ENCODE data around the gene STAT2. TPM values are rescaled to one million over a fixed set of nuclear protein-coding genes. Genes with fewer than 3 reads are reported as not detected.

STAT2 gene
- total RNA-seq, 3 donors from 2014 or later (not counting 1 experiment from before 2014, with no cell fraction given), result 140 to 157 (median 143) TPM

GRCh38 chr12:56315249-56315621 is 44.7 kb downstream of the STAT2 start:
- ATAC-seq (no peak), DNase-seq (no peak)
- H3K4me3 Mint-ChIP-seq, result peak overlapping the region; percentile 98
- Histone ChIP-seq H3K4me1 (ENCODE audit: control insufficient read depth, insufficient read depth, low read length) (peaks cover 15% of the 10 kb centered on the region), H3K9me3 (ENCODE audit: control insufficient read depth, insufficient read depth, low read length) (no peaks in the 10 kb centered on the region), H3K27ac (ENCODE audit: low read length) (peak overlapping the region; percentile 98), H3K4me3 (ENCODE audit: low read length) (peak overlapping the region; percentile 96), H3K36me3 (ENCODE audit: control insufficient read depth, insufficient read depth, low read length) (peaks cover 28% of the 10 kb centered on the region), H3K27me3 (ENCODE audit: control insufficient read depth, insufficient read depth, low read length) (no peaks in the 10 kb centered on the region)
- intact Hi-C loops (cut with micrococcal nuclease), result loop anchor here (5.0 kb wide), 3 partner anchors 152 to 498 kb away; partner anchors contain the start of genes ESYT1, ORMDL2, SARNP and SPRYD4
- no peaks in the 10 kb centered on the region for H3K27me3 Mint-ChIP-seq (ENCODE audit: low read depth in 2 of 2)
- no peaks in the 10 kb centered on the region for H3K9me3 Mint-ChIP-seq
- H3K4me1 Mint-ChIP-seq, result peaks cover 0 to 17% of the 10 kb centered on the region in 2 donors
- 4% methylated on average over 11 of the region's 11 CpGs for WGBS (ENCODE audit: insufficient coverage)
- H3K27ac Mint-ChIP-seq, result peak overlapping the region; percentile 97 to 99
- no peaks in the 10 kb centered on the region for H3K36me3 Mint-ChIP-seq
- TF ChIP-seq CTCF (IDR thresholded peaks at IDR 0.05), result no peak

DNA sequence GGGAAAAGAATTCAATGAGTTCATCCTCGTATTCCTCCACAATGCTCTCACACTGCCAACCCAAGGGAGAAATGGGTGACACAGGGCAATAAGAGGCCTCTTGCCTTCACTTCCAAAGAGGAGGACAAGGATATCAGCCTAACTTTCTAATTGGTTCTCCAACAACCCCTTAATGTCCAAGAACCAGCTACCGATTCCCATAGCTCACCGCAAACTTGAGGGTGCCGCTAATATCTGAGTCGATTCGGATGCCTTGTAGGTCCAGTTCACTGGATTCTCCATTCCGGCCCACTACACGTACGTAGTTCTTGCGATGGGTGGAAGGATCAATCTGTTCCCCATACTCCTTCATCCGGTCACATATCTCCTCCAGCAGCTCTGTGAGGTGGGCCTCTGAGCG is 48.9 kb downstream of the STAT2 start:
- ATAC-seq, result no peak
- peaks cover 45% of the 10 kb centered on the region for H3K36me3 ChIP-seq (ENCODE audit: control insufficient read depth, insufficient read depth, low read length)
- TF ChIP-seq CTCF (IDR thresholded peaks at IDR 0.05), result no peak
- WGBS (ENCODE audit: insufficient coverage), result 98% methylated on average over 12 of the region's 12 CpGs
- DNase-seq, result no peak
- H3K9me3 ChIP-seq (ENCODE audit: control insufficient read depth, insufficient read depth, low read length), result no peaks in the 10 kb centered on the region
- H3K9me3 Mint-ChIP-seq, result no peaks in the 10 kb centered on the region
- H3K4me1 ChIP-seq (ENCODE audit: control insufficient read depth, insufficient read depth, low read length), result peaks cover 11% of the 10 kb centered on the region
- no peaks in the 10 kb centered on the region for H3K27me3 Mint-ChIP-seq (ENCODE audit: low read depth in 2 of 2)
- no peaks in the 10 kb centered on the region for H3K27me3 ChIP-seq (ENCODE audit: control insufficient read depth, insufficient read depth, low read length)
- no peaks in the 10 kb centered on the region for H3K36me3 Mint-ChIP-seq
- peaks cover 0 to 17% of the 10 kb centered on the region in 2 donors for H3K4me1 Mint-ChIP-seq
- H3K27ac Mint-ChIP-seq, result no peak overlapping the region
- intact Hi-C loops (cut with micrococcal nuclease), result no loop called here
- no peak overlapping the region for H3K4me3 ChIP-seq (ENCODE audit: low read length)
- H3K27ac ChIP-seq (ENCODE audit: low read length), result no peak overlapping the region
- H3K4me3 Mint-ChIP-seq, result no peak overlapping the region

- H3K9me3 Mint-ChIP-seq, result no peaks in the 10 kb centered on the region
- DNase-seq (no peak), ATAC-seq (no peak)
- no peaks in the 10 kb centered on the region for H3K4me1 Mint-ChIP-seq
- intact Hi-C loops (cut with micrococcal nuclease), result no loop called here
- Histone ChIP-seq H3K4me1 (ENCODE audit: control insufficient read depth, insufficient read depth, low read length) (no peaks in the 10 kb centered on the region), H3K36me3 (ENCODE audit: control insufficient read depth, insufficient read depth, low read length) (peaks cover 38% of the 10 kb centered on the region), H3K27me3 (ENCODE audit: control insufficient read depth, insufficient read depth, low read length) (no peaks in the 10 kb centered on the region), H3K4me3 (ENCODE audit: low read length) (no peak overlapping the region), H3K27ac (ENCODE audit: low read length) (no peak overlapping the region), H3K9me3 (ENCODE audit: control insufficient read depth, insufficient read depth, low read length) (no peaks in the 10 kb centered on the region)
- TF ChIP-seq CTCF (IDR thresholded peaks at IDR 0.05), result no peak
- no peaks in the 10 kb centered on the region for H3K36me3 Mint-ChIP-seq
- no peaks in the 10 kb centered on the region for H3K27me3 Mint-ChIP-seq (ENCODE audit: low read depth in 2 of 2)
- no peak overlapping the region for H3K27ac Mint-ChIP-seq
- no peak overlapping the region for H3K4me3 Mint-ChIP-seq
- 80% methylated on average over 3 of the region's 3 CpGs for WGBS (ENCODE audit: insufficient coverage)
Measured at GRCh38 chr12:56308714-56309113, 51.2 kb downstream of the STAT2 start.

- Mint-ChIP-seq H3K36me3 (no peaks in the 10 kb centered on the region), H3K27me3 (ENCODE audit: low read depth in 2 of 2) (no peaks in the 10 kb centered on the region), H3K4me3 (no peak overlapping the region), H3K27ac (no peak overlapping the region), H3K4me1 (peaks cover under 1% of the 10 kb centered on the region in 2 donors), H3K9me3 (no peaks in the 10 kb centered on the region)
- H3K36me3 ChIP-seq (ENCODE audit: control insufficient read depth, insufficient read depth, low read length), result peaks cover 38% of the 10 kb centered on the region
- no peak for ATAC-seq
- DNase-seq, result no peak
- H3K4me1 ChIP-seq (ENCODE audit: control insufficient read depth, insufficient read depth, low read length), result no peaks in the 10 kb centered on the region
- WGBS (ENCODE audit: insufficient coverage), result 99% methylated on average over 6 of the region's 7 CpGs
- intact Hi-C loops (cut with micrococcal nuclease), result no loop called here
- H3K4me3 ChIP-seq (ENCODE audit: low read length), result no peak overlapping the region
- H3K27ac ChIP-seq (ENCODE audit: low read length), result no peak overlapping the region
- no peaks in the 10 kb centered on the region for H3K27me3 ChIP-seq (ENCODE audit: control insufficient read depth, insufficient read depth, low read length)
- H3K9me3 ChIP-seq (ENCODE audit: control insufficient read depth, insufficient read depth, low read length), result no peaks in the 10 kb centered on the region
- TF ChIP-seq CTCF (IDR thresholded peaks at IDR 0.05), result no peak
Measured at GRCh38 chr12:56307221-56307965, 52.5 kb downstream of the STAT2 start.

Measured in natural killer cell (primary cell).